ENCODE measurements around the gene RNF167. TPM values are rescaled to one million over a fixed set of nuclear protein-coding genes. Genes with fewer than 3 reads are reported as not detected.

RNF167 gene
- total and polyA plus RNA-seq, 2 of the 8 experiments (the other 6 are each of a cell fraction or from before 2014, with no cell fraction given): 140 to 281 TPM

DNA sequence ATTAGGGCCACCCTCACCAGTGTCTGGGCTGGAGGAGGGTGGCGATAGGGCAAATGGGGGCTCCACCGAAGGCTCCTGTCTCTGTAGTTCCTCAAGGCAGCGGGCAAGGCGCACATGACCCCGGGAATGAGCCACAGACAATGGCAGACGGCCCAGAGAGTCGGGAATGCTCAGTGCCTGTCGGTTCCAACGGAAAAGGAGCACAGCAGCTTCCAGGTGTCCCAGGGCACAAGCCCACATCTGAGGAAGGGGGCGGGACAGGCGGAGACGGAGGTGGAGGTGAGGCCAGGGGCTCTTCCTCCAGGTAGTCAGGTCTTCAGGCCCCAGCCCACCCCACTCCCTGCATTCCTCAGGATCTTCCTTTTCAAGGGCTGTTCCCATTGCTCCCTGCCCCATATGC is 32.7 kb downstream of the RNF167 start (continued):
- TF ChIP-seq, protein P1, sequence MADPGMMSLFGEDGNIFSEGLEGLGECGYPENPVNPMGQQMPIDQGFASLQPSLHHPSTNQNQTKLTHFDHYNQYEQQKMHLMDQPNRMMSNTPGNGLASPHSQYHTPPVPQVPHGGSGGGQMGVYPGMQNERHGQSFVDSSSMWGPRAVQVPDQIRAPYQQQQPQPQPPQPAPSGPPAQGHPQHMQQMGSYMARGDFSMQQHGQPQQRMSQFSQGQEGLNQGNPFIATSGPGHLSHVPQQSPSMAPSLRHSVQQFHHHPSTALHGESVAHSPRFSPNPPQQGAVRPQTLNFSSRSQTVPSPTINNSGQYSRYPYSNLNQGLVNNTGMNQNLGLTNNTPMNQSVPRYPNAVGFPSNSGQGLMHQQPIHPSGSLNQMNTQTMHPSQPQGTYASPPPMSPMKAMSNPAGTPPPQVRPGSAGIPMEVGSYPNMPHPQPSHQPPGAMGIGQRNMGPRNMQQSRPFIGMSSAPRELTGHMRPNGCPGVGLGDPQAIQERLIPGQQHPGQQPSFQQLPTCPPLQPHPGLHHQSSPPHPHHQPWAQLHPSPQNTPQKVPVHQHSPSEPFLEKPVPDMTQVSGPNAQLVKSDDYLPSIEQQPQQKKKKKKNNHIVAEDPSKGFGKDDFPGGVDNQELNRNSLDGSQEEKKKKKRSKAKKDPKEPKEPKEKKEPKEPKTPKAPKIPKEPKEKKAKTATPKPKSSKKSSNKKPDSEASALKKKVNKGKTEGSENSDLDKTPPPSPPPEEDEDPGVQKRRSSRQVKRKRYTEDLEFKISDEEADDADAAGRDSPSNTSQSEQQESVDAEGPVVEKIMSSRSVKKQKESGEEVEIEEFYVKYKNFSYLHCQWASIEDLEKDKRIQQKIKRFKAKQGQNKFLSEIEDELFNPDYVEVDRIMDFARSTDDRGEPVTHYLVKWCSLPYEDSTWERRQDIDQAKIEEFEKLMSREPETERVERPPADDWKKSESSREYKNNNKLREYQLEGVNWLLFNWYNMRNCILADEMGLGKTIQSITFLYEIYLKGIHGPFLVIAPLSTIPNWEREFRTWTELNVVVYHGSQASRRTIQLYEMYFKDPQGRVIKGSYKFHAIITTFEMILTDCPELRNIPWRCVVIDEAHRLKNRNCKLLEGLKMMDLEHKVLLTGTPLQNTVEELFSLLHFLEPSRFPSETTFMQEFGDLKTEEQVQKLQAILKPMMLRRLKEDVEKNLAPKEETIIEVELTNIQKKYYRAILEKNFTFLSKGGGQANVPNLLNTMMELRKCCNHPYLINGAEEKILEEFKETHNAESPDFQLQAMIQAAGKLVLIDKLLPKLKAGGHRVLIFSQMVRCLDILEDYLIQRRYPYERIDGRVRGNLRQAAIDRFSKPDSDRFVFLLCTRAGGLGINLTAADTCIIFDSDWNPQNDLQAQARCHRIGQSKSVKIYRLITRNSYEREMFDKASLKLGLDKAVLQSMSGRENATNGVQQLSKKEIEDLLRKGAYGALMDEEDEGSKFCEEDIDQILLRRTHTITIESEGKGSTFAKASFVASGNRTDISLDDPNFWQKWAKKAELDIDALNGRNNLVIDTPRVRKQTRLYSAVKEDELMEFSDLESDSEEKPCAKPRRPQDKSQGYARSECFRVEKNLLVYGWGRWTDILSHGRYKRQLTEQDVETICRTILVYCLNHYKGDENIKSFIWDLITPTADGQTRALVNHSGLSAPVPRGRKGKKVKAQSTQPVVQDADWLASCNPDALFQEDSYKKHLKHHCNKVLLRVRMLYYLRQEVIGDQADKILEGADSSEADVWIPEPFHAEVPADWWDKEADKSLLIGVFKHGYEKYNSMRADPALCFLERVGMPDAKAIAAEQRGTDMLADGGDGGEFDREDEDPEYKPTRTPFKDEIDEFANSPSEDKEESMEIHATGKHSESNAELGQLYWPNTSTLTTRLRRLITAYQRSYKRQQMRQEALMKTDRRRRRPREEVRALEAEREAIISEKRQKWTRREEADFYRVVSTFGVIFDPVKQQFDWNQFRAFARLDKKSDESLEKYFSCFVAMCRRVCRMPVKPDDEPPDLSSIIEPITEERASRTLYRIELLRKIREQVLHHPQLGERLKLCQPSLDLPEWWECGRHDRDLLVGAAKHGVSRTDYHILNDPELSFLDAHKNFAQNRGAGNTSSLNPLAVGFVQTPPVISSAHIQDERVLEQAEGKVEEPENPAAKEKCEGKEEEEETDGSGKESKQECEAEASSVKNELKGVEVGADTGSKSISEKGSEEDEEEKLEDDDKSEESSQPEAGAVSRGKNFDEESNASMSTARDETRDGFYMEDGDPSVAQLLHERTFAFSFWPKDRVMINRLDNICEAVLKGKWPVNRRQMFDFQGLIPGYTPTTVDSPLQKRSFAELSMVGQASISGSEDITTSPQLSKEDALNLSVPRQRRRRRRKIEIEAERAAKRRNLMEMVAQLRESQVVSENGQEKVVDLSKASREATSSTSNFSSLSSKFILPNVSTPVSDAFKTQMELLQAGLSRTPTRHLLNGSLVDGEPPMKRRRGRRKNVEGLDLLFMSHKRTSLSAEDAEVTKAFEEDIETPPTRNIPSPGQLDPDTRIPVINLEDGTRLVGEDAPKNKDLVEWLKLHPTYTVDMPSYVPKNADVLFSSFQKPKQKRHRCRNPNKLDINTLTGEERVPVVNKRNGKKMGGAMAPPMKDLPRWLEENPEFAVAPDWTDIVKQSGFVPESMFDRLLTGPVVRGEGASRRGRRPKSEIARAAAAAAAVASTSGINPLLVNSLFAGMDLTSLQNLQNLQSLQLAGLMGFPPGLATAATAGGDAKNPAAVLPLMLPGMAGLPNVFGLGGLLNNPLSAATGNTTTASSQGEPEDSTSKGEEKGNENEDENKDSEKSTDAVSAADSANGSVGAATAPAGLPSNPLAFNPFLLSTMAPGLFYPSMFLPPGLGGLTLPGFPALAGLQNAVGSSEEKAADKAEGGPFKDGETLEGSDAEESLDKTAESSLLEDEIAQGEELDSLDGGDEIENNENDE (IDR thresholded peaks at IDR 0.05; ENCODE audit: insufficient replicate concordance, low read length): no peak
- TF ChIP-seq RFX5 (IDR thresholded peaks at IDR 0.05; ENCODE audit: borderline replicate concordance, low read depth, low read length): no peak
- TF ChIP-seq CHD2 (IDR thresholded peaks at IDR 0.05; ENCODE audit: low read length): no peak
